ENCODE data around the gene PCCA. TPM values are rescaled to one million over a fixed set of nuclear protein-coding genes. Genes with fewer than 3 reads are reported as not detected.

PCCA gene
- polyA plus RNA-seq, 1 of the 3 experiments (the other 2 are of a cell fraction) = 7.3 TPM

GRCh38 chr13:100356426-100356825 lies 267.5 kb downstream of the PCCA start (continued):
- TF ChIP-seq CTCF (IDR thresholded peaks at IDR 0.05) = no peak
- TF ChIP-seq FOSL2 (IDR thresholded peaks at IDR 0.05; ENCODE audit: borderline replicate concordance, low read depth) = no peak
- TF ChIP-seq SMC3 (IDR thresholded peaks at IDR 0.05; ENCODE audit: low read depth, low read length) = no peak
- no peak for TF ChIP-seq MEF2A (IDR thresholded peaks at IDR 0.05; ENCODE audit: borderline replicate concordance, low read depth)

DNA sequence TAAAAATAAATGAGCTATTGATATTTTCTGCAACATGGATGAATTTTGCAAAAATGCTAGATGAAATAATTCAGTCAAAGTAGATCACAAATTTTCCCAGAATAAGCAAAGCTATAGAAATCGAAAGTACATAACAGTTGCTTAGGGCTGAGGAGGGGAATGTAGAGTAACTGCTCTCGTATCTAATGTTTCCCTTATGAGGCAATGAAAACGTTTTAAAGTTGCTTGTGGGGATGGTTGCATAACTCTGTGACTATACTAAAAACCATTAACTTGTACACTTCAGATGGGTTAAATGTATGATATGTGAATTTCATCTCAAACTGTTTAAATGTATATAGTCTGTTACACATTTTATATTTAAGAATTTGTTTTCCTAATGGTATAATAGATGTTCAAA lies 268.0 kb downstream of the PCCA start:
- no peaks in the 10 kb centered on the region for H3K9me2 ChIP-seq
- ChIA-PET POLR2A (no interaction called here), CTCF (no interaction called here)
- no peaks in the 10 kb centered on the region for H4K20me1 ChIP-seq (ENCODE audit: insufficient read depth)
- no peak overlapping the region for H3K27ac ChIP-seq (ENCODE audit: low read depth in 2 of 2, low read length in 1 of 2)
- H3K36me3 ChIP-seq (replicated peaks in 1 of 2; ENCODE audit: control insufficient read depth in 1 of 2, insufficient read depth in 2 of 2, low read length in 1 of 2) = peaks cover 2 to 12% of the 10 kb centered on the region in 2 experiments
- TF ChIP-seq EZH2phosphoT487 (IDR thresholded peaks at IDR 0.05; ENCODE audit: borderline replicate concordance, low read depth) (no peak), RXRA (IDR thresholded peaks at IDR 0.05; ENCODE audit: borderline replicate concordance, low read depth) (no peak), MXI1 (IDR thresholded peaks at IDR 0.05; ENCODE audit: low read depth, low read length) (no peak), RCOR1 (IDR thresholded peaks at IDR 0.05; ENCODE audit: low read length) (no peak)
- TF ChIP-seq, protein P1, sequence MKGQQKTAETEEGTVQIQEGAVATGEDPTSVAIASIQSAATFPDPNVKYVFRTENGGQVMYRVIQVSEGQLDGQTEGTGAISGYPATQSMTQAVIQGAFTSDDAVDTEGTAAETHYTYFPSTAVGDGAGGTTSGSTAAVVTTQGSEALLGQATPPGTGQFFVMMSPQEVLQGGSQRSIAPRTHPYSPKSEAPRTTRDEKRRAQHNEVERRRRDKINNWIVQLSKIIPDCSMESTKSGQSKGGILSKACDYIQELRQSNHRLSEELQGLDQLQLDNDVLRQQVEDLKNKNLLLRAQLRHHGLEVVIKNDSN (IDR thresholded peaks at IDR 0.05; ENCODE audit: borderline replicate concordance, low read depth) = no peak
- WGBS (ENCODE audit: low lambda C conversion rate) = 90% methylated on average over 3 of the region's 3 CpGs
- no peak overlapping the region for H3K4me2 ChIP-seq
- H3K27me3 ChIP-seq (ENCODE audit: insufficient read depth) = no peaks in the 10 kb centered on the region
- no peaks in the 10 kb centered on the region for H3K79me2 ChIP-seq (ENCODE audit: insufficient read depth)
- H3K9me3 ChIP-seq = no peaks in the 10 kb centered on the region
- H3K4me1 ChIP-seq (ENCODE audit: control insufficient read depth in 1 of 2, insufficient read depth in 2 of 2, low read depth in 1 of 2, low read length in 1 of 2) = no peaks in the 10 kb centered on the region
- no peak for DNase-seq
- H2AFZ ChIP-seq (ENCODE audit: low read depth) = no peak overlapping the region
- H3K9ac ChIP-seq = no peak overlapping the region
- no peaks in the 10 kb centered on the region for H3F3A ChIP-seq (replicated peaks; ENCODE audit: insufficient read depth)
- no peak overlapping the region for H3K4me3 ChIP-seq (ENCODE audit: low read depth in 2 of 2, low read length in 1 of 2)

DNA sequence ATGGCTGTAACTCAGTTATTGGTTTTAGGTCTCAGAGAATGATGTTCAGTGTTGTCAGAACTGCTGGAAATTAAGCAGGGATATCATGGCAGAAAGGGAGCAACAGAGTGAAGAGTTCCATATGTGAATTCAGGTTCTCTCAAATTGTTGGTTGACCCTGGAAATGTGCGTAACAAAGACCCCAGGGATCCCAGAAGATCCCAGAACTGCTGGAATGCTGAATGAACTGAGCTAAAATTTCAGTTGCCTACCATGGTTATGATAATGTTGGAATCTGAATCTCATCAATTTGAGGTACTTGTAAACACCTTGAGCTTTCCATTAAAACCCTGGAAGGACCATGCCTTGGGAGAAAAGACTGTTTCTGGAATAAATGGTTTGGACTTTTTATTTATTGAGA lies 268.9 kb downstream of the PCCA start:
- CTCF ChIA-PET = no interaction called here
- Histone ChIP-seq H3K4me2 (no peak overlapping the region), H3F3A (replicated peaks; ENCODE audit: insufficient read depth) (peaks cover 6% of the 10 kb centered on the region), H3K9me2 (no peaks in the 10 kb centered on the region), H2AFZ (ENCODE audit: low read depth) (no peak overlapping the region), H3K4me1 (ENCODE audit: control insufficient read depth in 1 of 2, insufficient read depth in 2 of 2, low read depth in 1 of 2, low read length in 1 of 2) (peaks cover 0 to 7% of the 10 kb centered on the region in 2 experiments; a peak in 2 of 4 replicates), H3K9me3 (no peaks in the 10 kb centered on the region), H3K27me3 (ENCODE audit: insufficient read depth) (no peaks in the 10 kb centered on the region), H3K4me3 (ENCODE audit: low read depth in 2 of 2, low read length in 1 of 2) (no peak overlapping the region), H3K9ac (no peak overlapping the region), H3K36me3 (replicated peaks in 1 of 2; ENCODE audit: control insufficient read depth in 1 of 2, insufficient read depth in 2 of 2, low read length in 1 of 2) (peaks cover 2 to 11% of the 10 kb centered on the region in 2 experiments), H3K79me2 (ENCODE audit: insufficient read depth) (no peaks in the 10 kb centered on the region), H4K20me1 (ENCODE audit: insufficient read depth) (no peaks in the 10 kb centered on the region), H3K27ac (ENCODE audit: low read depth in 2 of 2, low read length in 1 of 2) (no peak overlapping the region)
- POLR2A ChIA-PET = no interaction called here
- no peak for TF ChIP-seq TEAD4 (IDR thresholded peaks at IDR 0.05; ENCODE audit: borderline replicate concordance, insufficient read depth)
- TF ChIP-seq GATA2 (CRISPR knock-in tag; IDR thresholded peaks at IDR 0.05) = no peak
- TF ChIP-seq TAF1 (IDR thresholded peaks at IDR 0.05; ENCODE audit: borderline replicate concordance, low read depth, low read length) = no peak
- no peak for TF ChIP-seq CHD2 (IDR thresholded peaks at IDR 0.05; ENCODE audit: low read length, partially characterized antibody)
- no peak for TF ChIP-seq RXRA (IDR thresholded peaks at IDR 0.05; ENCODE audit: borderline replicate concordance, low read depth)
- TF ChIP-seq CTCF (IDR thresholded peaks at IDR 0.05) = no peak
- no peak for TF ChIP-seq JUND (IDR thresholded peaks at IDR 0.05)
- no peak for TF ChIP-seq SMC3 (IDR thresholded peaks at IDR 0.05; ENCODE audit: low read depth, low read length)
- TF ChIP-seq, protein P1 (IDR thresholded peaks at IDR 0.05; ENCODE audit: borderline replicate concordance, low read depth) = no peak
- WGBS (ENCODE audit: low lambda C conversion rate) = 95% methylated on average over 1 of the region's 1 CpG
- no peak for DNase-seq
